ENCODE results near the gene SIAH3.

The SIAH3 gene

GRCh38 chr13:45816427-45816826 lies 35.1 kb downstream of the SIAH3 start:
- DNase-seq, result no peak

DNA sequence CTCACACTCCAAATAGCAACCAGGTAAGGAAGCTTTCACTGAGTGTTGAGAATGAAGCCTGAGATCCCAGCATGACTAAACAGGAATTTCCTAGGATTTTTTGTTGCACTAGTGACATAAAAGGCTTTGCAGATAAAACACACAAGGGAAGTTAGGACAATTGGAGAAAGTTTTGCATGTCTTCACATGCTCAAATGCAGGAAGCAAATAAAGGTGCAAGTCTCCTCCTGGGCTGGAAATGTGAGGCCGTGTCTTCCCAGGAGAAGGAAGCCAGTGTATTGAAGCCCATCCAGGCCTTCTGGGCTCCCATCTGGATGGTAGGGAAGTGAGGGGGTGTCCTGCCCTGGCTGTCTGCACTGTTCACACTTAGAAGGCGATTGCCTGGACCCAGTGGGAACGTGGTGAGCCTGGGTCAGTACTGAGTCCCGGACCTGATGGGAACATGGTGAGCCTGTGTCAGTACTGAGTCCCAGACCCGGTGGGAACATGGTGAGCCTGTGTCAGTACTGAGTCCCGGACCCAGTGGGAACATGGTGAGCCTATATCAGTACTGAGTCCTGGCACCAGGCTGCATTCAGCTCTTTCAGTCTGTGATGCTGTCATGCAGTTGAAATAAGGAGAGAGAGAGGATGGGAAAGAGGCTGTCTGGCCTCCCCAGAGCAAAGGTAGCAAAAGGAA lies 38.7 kb downstream of the SIAH3 start:
- DNase-seq, result no peak

DNA sequence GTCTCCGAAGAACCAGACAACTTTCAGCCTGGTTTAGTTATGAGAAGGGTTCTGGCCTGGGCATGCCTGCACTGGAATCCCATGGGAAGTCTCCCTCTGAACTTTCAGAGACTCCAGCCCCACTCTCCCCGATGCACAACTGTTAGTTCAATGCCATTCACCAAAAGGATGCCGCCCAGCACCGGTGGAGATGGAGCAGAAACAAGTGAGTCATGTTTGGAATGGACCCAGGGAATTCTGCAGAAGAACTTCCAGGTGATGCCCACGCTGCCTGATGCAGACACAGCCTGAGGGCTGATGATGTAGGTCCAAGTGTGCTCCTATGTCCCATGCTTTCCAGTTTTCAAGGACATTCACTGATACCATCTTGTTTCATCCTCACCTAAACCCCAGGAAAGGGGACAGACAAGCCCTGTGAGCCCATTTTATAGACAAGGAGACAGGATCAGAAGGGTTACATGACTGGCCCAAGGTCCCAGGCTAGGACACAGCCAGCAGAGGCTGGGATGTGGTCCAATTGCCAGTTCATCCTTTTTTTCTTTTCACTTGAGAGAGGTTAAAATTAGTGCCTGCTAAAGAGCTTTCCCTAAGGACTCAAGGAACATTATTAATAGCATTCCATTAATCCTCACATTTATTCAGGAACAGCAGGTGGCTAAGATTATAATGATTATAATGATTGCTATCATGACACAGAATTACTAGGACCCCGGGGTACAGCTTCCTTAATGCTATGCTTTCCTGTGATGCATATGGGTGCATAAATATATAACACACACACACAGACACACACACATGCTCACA lies 39.5 kb downstream of the SIAH3 start:
- DNase-seq, result no peak

DNA sequence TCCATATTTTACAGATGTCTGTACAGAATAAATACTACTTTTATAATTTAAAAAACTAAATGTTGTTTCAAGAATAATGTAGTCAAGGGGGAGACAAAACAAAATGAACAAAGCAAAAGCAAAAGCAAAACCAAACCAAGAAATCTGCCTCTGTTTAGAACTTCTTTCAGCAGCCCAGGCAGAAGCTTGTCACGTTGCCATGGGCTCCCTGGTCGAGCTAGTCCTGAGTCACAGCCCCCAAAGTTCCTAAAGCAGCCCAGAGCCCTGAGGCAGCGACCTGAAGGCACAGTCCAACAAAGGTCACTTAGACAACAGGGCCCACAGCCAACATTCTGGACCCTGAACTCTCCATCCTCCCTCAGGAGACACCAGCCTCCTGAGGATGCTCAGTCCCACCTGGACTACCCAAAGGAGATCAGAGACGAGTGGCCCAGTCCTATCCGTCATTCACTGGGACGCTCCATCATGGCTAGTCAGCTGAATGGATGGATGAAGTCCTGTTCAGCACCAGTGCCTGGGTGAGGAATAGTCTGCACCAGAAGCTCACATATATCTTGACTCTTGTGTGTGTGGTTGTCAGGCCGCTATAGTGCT lies 41.7 kb downstream of the SIAH3 start:
- no peak for DNase-seq

GRCh38 chr13:45808925-45809324 lies 42.6 kb downstream of the SIAH3 start:
- no peak for DNase-seq

DNA sequence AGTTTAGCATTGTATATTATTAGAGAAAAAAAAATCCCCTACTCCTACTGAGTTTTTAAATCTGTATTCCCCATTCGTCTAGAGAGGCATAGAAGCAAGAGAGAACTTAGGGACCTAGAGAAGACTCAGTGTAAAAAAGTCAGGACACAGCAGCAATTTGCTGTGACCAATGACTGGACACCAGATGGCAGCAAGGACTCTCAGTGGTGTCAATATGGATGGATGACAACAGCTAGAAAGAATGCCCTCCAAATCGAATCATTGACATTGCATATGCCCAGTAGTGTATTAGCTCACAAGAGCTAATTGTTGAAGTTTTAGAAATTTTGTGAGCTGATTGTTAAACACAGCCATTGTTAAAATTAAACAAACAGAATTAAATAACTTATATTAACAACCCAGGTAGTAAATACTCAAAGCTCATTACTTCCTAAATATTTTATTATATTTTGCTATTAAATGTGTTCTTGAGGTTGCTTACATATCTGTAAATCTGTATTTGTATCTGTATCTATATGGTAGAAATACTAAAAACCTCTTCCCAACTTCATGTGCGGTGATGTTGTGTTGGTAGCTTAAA lies 43.9 kb downstream of the SIAH3 start:
- DNase-seq, result peak; percentile 36

- no peak for DNase-seq
These were observed 51.1 kb downstream of the SIAH3 start for GRCh38 chr13:45800485-45800884.

DNA sequence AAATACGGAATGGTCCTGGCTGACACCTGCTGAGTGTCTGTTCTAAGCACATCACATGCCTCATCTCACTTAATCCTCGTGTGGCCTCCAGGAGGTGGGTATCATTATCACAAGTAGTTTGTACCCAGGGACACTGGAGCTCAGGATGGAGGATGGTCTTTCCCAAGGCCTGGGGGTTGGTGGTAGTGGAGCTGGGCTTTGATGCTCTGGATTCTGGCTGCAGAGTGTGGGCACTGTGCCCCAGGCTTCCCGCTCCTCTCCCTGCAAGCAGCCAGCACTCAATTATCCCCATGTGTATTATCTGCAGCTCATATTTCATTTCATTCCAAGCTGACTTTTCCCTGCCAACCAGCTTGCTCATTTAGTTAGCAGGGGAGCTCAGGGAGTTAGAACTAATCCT lies 52.1 kb downstream of the SIAH3 start:
- DNase-seq, result no peak

DNA sequence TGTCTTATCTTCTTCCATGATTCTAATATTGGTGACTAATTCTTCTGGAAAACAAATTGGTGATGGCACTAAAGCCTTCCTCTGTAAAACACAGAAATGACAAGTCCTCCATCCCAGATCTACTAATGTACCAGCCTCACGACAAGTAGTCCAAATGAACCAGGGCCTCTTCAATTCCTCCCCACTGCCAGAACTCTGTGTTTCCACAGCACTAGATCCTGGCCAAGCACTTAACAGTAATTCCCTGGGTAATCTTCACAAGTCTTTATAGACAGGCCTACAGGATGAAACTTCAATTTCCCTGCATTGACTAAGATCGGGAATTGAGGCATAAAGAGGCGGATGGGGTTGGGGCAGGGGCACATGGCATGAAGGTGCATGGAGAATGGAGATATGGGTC lies 52.7 kb downstream of the SIAH3 start:
- no peak for DNase-seq

DNA sequence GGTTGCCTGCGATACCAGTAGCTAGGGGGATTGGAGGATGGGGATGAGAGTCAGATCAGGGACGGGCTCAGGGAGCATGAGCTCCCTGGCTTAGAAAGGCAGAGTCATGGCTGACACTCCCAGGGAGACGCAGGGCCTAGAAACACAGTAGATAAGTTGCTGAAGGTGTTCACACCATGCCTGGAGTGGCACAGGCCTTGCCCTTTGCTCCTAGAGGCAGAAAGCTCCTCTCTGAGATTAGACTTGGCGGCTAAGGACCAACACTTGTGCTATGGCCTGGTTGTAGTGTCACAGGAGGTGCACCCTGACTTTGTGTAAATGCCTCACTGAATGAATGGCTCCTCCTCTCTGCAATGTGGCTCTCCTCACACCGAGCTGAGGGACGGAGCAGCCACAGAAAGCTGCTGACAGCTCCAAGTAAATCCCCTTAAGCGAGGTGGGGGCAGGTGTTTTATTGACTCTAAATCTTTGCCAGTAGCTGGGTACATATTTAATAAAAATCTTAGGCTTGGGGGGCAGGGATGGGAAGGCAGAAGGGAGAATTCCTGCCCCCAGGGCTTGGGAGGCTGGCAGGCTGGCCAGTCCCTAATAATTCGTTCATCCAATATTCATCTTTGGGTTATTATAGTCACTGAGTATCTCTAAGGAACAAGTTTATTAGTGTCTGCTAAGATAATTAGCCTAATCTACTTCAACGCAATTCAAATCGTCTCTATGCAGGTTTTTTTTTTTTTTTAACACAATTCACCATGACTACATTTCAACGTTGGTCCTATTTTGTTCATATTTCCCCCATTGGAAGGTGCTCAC lies 54.9 kb downstream of the SIAH3 start:
- no peak for DNase-seq

- DNase-seq, result no peak
These were observed 58.7 kb downstream of the SIAH3 start for GRCh38 chr13:45792827-45793303.

GRCh38 chr13:45788011-45788410 lies 63.5 kb downstream of the SIAH3 start:
- DNase-seq, result no peak

GRCh38 chr13:45787346-45787745 lies 64.2 kb downstream of the SIAH3 start:
- no peak for DNase-seq

DNA sequence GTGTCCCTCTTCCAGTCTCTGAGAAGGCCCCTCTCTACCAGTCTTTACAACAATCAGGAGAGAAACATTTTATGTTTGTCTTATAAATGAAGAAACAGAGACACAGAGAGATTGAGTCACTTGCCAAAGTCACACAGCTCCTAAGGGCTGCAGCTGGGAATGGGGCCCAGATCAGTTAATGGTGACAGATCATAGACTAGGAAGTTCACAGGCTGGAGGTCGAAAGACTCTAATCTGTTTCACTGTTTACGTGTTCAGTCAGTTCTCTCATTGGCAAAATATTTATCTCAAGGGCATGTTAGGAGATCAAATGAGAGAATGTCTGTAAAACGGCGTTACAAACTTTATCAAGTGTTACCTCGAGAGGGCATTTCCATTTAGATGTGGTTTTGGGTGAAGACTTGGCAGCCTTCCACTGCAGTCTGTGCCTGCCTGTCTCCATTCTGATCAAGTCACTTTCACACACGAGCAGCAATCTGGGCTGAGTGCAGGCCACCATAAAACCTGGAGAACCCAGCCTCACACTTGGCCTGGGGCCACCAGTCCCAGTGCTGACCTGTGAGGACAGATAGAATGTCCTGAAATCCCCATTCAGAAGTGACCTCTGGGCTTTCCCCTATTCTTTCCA lies 65.1 kb downstream of the SIAH3 start:
- DNase-seq, result peak; percentile 51

DNA sequence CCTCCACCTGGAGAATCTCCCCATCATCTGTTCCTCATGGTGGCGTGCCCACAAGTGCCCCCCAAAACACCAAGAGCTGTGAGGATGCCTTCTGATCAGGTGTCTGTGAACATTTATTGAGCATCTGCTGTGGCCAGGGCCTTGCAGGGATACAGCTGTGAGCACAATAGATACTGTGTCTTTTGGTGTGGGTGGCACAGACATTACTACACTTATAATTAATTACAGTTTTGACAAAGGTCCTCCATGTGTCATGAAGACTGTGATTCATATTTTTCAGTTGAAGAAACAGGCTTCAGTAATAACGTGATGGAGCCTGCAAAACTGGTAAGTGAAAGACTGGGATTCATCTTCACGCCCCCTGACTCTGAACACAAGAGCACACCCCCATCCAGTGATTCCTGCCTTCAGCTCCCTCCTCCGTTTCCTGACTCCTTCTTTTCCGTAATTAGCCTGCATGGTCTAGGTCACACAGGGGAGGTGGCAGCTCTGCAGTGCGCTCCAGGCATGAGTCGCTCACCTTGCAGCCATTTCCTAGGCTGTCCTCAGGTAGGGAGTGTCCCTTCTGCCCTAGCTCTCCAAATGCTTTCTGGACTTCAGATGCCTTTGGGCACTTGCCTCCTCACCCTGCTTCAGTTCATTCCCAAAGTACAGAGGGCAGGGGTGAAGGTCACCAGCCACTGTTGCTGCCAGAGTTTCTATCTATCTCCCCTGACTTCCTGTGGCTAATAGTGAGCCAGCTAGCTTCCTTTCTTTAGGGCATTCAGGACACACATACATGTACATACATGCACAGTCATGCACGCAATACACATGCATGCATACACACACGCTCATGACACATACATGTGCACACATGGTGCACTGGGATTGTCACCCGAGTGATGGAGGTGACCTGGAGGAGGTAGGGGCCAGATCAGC lies 66.5 kb downstream of the SIAH3 start:
- DNase-seq, result no peak

GRCh38 chr13:45783346-45784043 lies 68.1 kb downstream of the SIAH3 start:
- no peak for DNase-seq

DNA sequence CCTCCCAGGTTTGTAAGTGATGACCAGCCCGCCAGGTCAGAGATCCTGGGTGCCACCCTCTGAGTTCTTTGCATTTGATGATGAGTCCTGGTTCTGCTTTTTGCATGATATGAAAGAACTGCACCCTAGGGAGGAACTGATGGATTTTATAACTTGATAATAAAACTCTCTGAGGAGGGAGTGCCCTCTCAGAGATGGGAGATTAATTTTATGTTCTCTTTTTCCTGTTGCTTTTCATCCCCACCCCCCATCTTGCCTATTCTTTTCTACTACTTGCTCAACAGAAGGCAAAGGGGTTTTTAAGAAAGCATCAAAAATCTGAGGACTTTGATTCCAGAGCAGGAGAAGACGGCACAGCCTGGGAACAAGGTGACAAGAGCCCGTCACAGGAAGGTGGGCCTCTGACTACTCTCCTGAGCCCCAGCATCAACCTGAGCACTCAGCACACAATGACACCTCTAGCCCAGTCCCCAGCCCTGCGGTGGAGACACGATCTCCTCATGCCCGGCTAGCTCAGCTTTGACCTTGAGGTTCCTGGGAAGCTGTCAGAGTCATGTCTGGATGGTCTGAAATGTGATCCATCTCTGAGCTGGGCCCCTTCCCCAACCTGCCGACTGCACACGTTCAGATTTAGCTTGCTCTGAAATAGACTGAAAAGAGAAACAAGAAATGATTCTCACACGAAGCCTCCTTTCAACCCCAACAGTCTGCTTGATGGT lies 69.1 kb downstream of the SIAH3 start:
- no peak for DNase-seq

GRCh38 chr13:45781553-45782326 lies 69.8 kb downstream of the SIAH3 start:
- peak; percentile 85 for DNase-seq

- DNase-seq, result no peak
These were observed 71.7 kb downstream of the SIAH3 start for GRCh38 chr13:45779901-45780300.

Data from DMS153 (cell line).